Thyroid gland (tissue), 4 donors: ENCODE measurements around the gene CYP2J2.
"Not testable (repeated sequence)": the region's sequence is repeated elsewhere in the genome, so short reads cannot be mapped to it uniquely, and the experiment has no call there.

ENCODE experiments used
- POLR2A ChIP-seq, 2 donors: fragments of 450-650 bp; IDR thresholded peaks; one replicate each; pipeline ENCODE4 v1.6.1; 2017; ENCODE audit warnings: antibody characterized with exemption in 2 of 2, mild to moderate bottlenecking in 2 of 2, moderate library complexity in 1 of 2
- TF ChIP-seq, protein P1 (sequence below), 6 experiments: fragments of 200-600 bp in 3 of 6; fragments of 450-650 bp in 3 of 6; sonication (generic) in 3 of 6; IDR thresholded peaks; one replicate each; pipeline ENCODE4 v1.5.1; 2016 to 2019; ENCODE audit warnings: antibody characterized with exemption in 6 of 6, mild to moderate bottlenecking in 2 of 6, inconsistent platforms in 1 of 6, moderate library complexity in 1 of 6

DNA sequence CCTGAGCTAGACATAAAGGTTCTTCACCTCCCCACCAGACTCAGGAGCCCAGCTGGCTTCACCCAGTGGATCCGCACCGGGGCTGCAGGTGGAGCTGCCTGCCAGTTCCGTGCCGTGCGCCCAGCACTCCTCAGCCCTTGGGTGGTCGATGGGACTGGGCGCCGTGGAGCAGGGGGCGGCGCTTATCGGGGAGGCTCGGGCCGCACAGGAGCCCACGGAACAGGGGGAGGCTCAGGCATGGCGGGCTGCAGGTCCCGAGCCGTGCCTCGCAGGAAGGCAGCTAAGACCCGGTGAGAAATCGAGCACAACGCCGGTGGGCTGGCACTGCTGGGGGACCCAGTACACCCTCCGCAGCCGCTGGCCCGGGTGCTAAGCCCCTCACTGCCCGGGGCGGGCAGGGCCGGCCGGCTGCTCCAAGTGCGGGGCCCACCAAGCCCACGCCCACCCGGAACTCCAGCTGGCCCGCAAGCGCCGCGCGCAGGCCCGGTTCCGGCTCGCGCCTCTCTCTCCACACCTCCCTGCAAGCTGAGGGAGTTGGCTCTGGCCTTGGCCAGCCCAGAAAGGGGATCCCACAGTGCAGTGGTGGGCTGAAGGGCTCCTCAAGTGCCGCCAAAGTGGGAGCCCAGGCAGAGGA is 43.1 kb upstream of the CYP2J2 start:
- TF ChIP-seq POLR2A (IDR thresholded peaks at IDR 0.05), result not testable (repeated sequence)
- TF ChIP-seq, protein P1, sequence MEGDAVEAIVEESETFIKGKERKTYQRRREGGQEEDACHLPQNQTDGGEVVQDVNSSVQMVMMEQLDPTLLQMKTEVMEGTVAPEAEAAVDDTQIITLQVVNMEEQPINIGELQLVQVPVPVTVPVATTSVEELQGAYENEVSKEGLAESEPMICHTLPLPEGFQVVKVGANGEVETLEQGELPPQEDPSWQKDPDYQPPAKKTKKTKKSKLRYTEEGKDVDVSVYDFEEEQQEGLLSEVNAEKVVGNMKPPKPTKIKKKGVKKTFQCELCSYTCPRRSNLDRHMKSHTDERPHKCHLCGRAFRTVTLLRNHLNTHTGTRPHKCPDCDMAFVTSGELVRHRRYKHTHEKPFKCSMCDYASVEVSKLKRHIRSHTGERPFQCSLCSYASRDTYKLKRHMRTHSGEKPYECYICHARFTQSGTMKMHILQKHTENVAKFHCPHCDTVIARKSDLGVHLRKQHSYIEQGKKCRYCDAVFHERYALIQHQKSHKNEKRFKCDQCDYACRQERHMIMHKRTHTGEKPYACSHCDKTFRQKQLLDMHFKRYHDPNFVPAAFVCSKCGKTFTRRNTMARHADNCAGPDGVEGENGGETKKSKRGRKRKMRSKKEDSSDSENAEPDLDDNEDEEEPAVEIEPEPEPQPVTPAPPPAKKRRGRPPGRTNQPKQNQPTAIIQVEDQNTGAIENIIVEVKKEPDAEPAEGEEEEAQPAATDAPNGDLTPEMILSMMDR (IDR thresholded peaks at IDR 0.05), result not testable (repeated sequence)
